Upper lobe of left lung (tissue), 6 donors: ENCODE data around the gene KRTAP3-3. TPM values are rescaled to one million over a fixed set of nuclear protein-coding genes. Genes with fewer than 3 reads are reported as not detected.

Experiments used
- ATAC-seq, 2 donors: fragments of 200-7000 bp; cut with Tn5 transposase; one replicate each; pipeline ENCODE4 v1.9.1; 2022; ENCODE audit warnings: mild to moderate bottlenecking in 2 of 2, moderate library complexity in 2 of 2; ENCODE audit not compliant: low FRiP score in 2 of 2
- DNase-seq, 2 donors: peaks; one replicate each; pipeline ENCODE4 v3.0.0-alpha.2; 2019 to 2020
- H3K27ac ChIP-seq, 4 donors: fragments of 200-600 bp; sonication (generic); one replicate each; pipeline ENCODE4 v1.5.1; 2016 to 2019
- H3K27me3 ChIP-seq, 4 donors: fragments of 200-600 bp; sonication (generic); one replicate each; pipeline ENCODE4 v1.5.1; 2017 to 2019
- H3K36me3 ChIP-seq, 4 donors: fragments of 200-600 bp; sonication (generic); one replicate each; pipeline ENCODE4 v1.5.1; 2016 to 2019
- H3K4me1 ChIP-seq, 4 donors: fragments of 200-600 bp; sonication (generic); one replicate each; pipeline ENCODE4 v1.5.1; 2018 to 2019
- H3K4me3 ChIP-seq, 4 donors: fragments of 200-600 bp; sonication (generic); one replicate each; pipeline ENCODE4 v1.5.1; 2017 to 2019; ENCODE audit warnings: mild to moderate bottlenecking in 2 of 4, moderate library complexity in 1 of 4
- H3K9me3 ChIP-seq, 4 donors: fragments of 200-600 bp; sonication (generic); one replicate each; pipeline ENCODE4 v1.5.1; 2018 to 2019
- EP300 ChIP-seq, 4 donors: sonication (generic); formaldehyde crosslinking; IDR thresholded peaks; one replicate each; pipeline ENCODE4 v1.5.1; 2017; ENCODE audit warnings: antibody characterized with exemption in 4 of 4, control low read depth in 2 of 4
- POLR2A ChIP-seq, 4 donors: fragments of 450-650 bp; IDR thresholded peaks; one replicate each; pipeline ENCODE4 v1.5.1; 2016 to 2017; ENCODE audit warnings: antibody characterized with exemption in 4 of 4, mild to moderate bottlenecking in 2 of 4
- POLR2AphosphoS5 ChIP-seq, 2 donors: sonication (generic); formaldehyde crosslinking; IDR thresholded peaks; one replicate each; pipeline ENCODE4 v1.5.1; 2017; ENCODE audit warnings: antibody characterized with exemption in 2 of 2
- WGBS, 2 donors: methylation state at CpG; one replicate each; pipeline ENCODE4 v1.1.5; 2017 to 2018; 5-methylcytosine and 5-hydroxymethylcytosine counted together
- total RNA-seq, 6 donors: library from RNA; depleted of rRNA in 4 of 6; stranded (reverse); fragments of >200 nt in 4 of 6; gene quantifications; one replicate each; pipeline versions ENCODE4 v1.1.0 to v1.2.1, GENCODE V29; 2016 to 2021
- TF ChIP-seq, protein P1 (sequence below), 6 experiments: fragments of 450-650 bp in 4 of 6; fragments of 200-600 bp in 2 of 6; sonication (generic) in 2 of 6; IDR thresholded peaks; one replicate each; pipeline ENCODE4 v1.5.1; 2016 to 2019; ENCODE audit warnings: antibody characterized with exemption in 6 of 6
- donor health status: DM: no; HTN: no; CAD: no; lungs with moderate emphysema.
- donor health status: DM: no; HTN: yes; CAD: no; lungs with severe emphysema.

The KRTAP3-3 gene
- total RNA-seq, 6 donors from 2014 or later = not detected

DNA sequence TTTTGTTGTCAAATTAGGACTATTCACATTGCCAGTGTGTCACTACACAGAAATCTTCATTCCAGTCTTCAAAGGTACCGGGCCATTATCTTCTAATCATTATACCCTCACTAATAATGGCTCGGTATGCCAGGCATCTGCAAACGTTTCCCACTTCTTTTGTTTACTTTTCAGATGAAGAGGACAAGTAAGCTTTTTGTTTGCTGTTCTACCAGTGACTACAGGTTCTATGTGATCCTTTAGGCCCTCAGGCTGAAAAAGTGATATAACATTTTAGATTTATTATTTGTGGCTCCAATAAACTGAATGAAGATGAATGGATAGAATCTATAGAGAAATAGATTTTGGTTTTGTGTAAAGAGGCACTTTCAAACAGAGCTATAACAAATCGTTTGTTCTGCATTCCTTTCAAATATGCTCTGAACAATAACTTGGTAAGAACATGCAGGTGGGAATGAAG is 15.4 kb upstream of the KRTAP3-3 start:
- TF ChIP-seq POLR2A (IDR thresholded peaks at IDR 0.05) = no peak
- TF ChIP-seq, protein P1, sequence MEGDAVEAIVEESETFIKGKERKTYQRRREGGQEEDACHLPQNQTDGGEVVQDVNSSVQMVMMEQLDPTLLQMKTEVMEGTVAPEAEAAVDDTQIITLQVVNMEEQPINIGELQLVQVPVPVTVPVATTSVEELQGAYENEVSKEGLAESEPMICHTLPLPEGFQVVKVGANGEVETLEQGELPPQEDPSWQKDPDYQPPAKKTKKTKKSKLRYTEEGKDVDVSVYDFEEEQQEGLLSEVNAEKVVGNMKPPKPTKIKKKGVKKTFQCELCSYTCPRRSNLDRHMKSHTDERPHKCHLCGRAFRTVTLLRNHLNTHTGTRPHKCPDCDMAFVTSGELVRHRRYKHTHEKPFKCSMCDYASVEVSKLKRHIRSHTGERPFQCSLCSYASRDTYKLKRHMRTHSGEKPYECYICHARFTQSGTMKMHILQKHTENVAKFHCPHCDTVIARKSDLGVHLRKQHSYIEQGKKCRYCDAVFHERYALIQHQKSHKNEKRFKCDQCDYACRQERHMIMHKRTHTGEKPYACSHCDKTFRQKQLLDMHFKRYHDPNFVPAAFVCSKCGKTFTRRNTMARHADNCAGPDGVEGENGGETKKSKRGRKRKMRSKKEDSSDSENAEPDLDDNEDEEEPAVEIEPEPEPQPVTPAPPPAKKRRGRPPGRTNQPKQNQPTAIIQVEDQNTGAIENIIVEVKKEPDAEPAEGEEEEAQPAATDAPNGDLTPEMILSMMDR (IDR thresholded peaks at IDR 0.05) = no peak
- no peak for TF ChIP-seq EP300 (IDR thresholded peaks at IDR 0.05)
- no peak for TF ChIP-seq POLR2AphosphoS5 (IDR thresholded peaks at IDR 0.05)
- DNase-seq (no peak), ATAC-seq (no peak)
- Histone ChIP-seq H3K4me1 (no peaks in the 10 kb centered on the region), H3K9me3 (no peaks in the 10 kb centered on the region), H3K27me3 (no peaks in the 10 kb centered on the region), H3K27ac (no peak overlapping the region), H3K4me3 (no peak overlapping the region), H3K36me3 (no peaks in the 10 kb centered on the region)
- WGBS, 2 donors = 50 to 52% methylated on average over 4 of the region's 4 CpGs

DNA sequence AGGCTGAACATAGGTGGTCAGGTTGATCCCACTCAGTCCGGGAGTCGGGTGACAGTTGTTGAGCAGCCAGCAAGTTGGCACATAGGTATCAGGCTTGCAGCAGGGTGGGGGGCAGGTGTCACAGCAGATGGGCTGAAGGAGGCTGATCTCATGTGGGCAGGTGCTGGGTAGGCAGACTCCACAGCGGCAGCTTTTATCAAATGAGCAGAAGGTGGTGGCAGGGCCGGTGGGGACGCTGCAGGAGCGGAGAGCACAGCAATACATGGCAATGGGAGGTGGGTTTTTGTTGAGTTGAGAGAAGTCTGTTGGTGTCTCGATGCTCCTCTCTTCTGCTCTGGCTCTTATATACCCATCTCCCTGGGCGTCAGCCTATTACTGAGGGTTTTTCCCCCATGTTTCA is 14.8 kb upstream of the KRTAP3-3 start, which contains the start of gene KRTAP3-1:
Gene KRTAP3-1, minus strand, starts transcription at position 318 of the 400 bp plus-strand sequence. Its CDS starts 54 bp downstream, at position 264.
- ATAC-seq (no peak), DNase-seq (peak in 1 of 2 donors; percentile 34)
- no peaks in the 10 kb centered on the region for H3K4me1 ChIP-seq
- TF ChIP-seq EP300 (IDR thresholded peaks at IDR 0.05) (no peak), POLR2A (IDR thresholded peaks at IDR 0.05) (no peak), POLR2AphosphoS5 (IDR thresholded peaks at IDR 0.05) (no peak)
- TF ChIP-seq, protein P1 (IDR thresholded peaks at IDR 0.05) = no peak
- H3K36me3 ChIP-seq = no peaks in the 10 kb centered on the region
- no peak within 1 kb of the TSS for H3K4me3 ChIP-seq
- no peak within 1 kb of the TSS for H3K27ac ChIP-seq
- H3K27me3 ChIP-seq = no peaks in the 10 kb centered on the region
- no peaks in the 10 kb centered on the region for H3K9me3 ChIP-seq
- 84 to 87% methylated on average over 8 of the region's 8 CpGs for WGBS, 2 donors

DNA sequence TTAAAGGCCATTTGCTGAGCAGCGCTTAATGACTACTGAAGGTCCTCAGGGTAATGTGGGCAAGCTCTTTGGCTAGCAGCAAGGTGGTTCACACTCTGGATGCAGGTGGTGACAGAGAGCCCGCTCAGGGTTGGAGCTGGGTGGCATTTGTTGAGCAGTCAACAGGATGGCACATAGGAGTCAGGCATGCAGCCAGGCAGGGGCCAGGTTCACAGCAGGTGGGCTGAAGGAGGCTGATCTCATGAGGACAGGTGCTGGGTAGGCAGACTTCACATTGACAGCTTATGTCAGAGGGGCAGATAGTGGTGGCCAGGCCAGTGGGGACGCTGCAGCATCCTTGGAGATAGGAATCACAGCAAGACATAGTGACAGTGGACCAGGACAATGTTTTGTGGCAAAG is 10.4 kb upstream of the KRTAP3-3 start:
- 89 to 100% methylated on average over 2 to 3 of the region's 3 CpGs for WGBS, 2 donors

GRCh38 chr17:41003926-41004325 is 10.0 kb upstream of the KRTAP3-3 start:
- DNase-seq (no peak), ATAC-seq (no peak)
- TF ChIP-seq, protein P1 (IDR thresholded peaks at IDR 0.05) = no peak
- TF ChIP-seq POLR2AphosphoS5 (IDR thresholded peaks at IDR 0.05) = no peak
- TF ChIP-seq EP300 (IDR thresholded peaks at IDR 0.05) = no peak
- no peak for TF ChIP-seq POLR2A (IDR thresholded peaks at IDR 0.05)
- Histone ChIP-seq H3K4me1 (no peaks in the 10 kb centered on the region), H3K27me3 (no peaks in the 10 kb centered on the region), H3K4me3 (no peak overlapping the region), H3K36me3 (no peaks in the 10 kb centered on the region), H3K27ac (no peak overlapping the region), H3K9me3 (no peaks in the 10 kb centered on the region)
- 64 to 70% methylated on average over 4 of the region's 4 CpGs for WGBS, 2 donors

More for the DNA sequence above, 10.4 kb upstream of the KRTAP3-3 start:
- Histone ChIP-seq H3K4me1 (no peaks in the 10 kb centered on the region), H3K4me3 (no peak overlapping the region), H3K9me3 (no peaks in the 10 kb centered on the region), H3K36me3 (no peaks in the 10 kb centered on the region), H3K27ac (no peak overlapping the region), H3K27me3 (no peaks in the 10 kb centered on the region)
- no peak for DNase-seq
- ATAC-seq = no peak
- TF ChIP-seq POLR2AphosphoS5 (IDR thresholded peaks at IDR 0.05) (no peak), EP300 (IDR thresholded peaks at IDR 0.05) (no peak), POLR2A (IDR thresholded peaks at IDR 0.05) (no peak)
- TF ChIP-seq, protein P1 (IDR thresholded peaks at IDR 0.05) = no peak

DNA sequence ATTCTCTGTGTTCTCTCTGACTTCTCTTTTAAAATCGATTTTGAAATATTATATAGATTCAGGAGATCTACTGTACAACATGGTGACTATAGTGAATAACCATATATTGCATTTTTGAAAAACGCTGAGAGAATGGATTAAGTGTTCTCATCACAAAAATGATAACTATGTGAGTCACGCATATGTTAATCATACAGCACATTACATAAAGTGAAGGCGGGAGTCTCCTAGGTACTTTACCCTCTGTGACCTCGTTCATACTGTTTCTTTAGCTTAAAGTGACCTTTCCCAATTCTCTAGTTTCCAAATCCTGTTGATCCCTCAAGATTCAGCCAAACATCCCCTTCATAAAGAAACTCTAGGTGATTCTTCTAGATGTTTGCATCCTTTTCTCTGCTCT is 8.8 kb upstream of the KRTAP3-3 start:
- Histone ChIP-seq H3K4me3 (no peak overlapping the region), H3K27ac (no peak overlapping the region), H3K36me3 (no peaks in the 10 kb centered on the region), H3K9me3 (no peaks in the 10 kb centered on the region), H3K27me3 (no peaks in the 10 kb centered on the region), H3K4me1 (no peaks in the 10 kb centered on the region)
- 49 to 60% methylated on average over 5 of the region's 5 CpGs for WGBS, 2 donors
- no peak for ATAC-seq
- no peak for DNase-seq
- no peak for TF ChIP-seq POLR2AphosphoS5 (IDR thresholded peaks at IDR 0.05)
- TF ChIP-seq, protein P1 (IDR thresholded peaks at IDR 0.05) = no peak
- no peak for TF ChIP-seq EP300 (IDR thresholded peaks at IDR 0.05)
- TF ChIP-seq POLR2A (IDR thresholded peaks at IDR 0.05) = no peak
